NCI-H82 (cell line): ENCODE measurements around the gene SSR3.
"Not testable (repeated sequence)": the region's sequence is repeated elsewhere in the genome, so short reads cannot be mapped to it uniquely, and the experiment has no call there.

Experiments
- DNase-seq: peaks from one replicate; lab custom pipeline; 2025; lab: John Stamatoyannopoulos, UW

Gene SSR3

GRCh38 chr3:156576051-156576450 lies 21.1 kb upstream of the SSR3 start:
- DNase-seq: no peak

GRCh38 chr3:156575641-156576040 lies 20.7 kb upstream of the SSR3 start:
- no peak for DNase-seq

- not testable (repeated sequence) for DNase-seq
Observed at GRCh38 chr3:156569881-156570280, 15.0 kb upstream of the SSR3 start.

GRCh38 chr3:156569016-156569415 lies 14.1 kb upstream of the SSR3 start:
- not testable (repeated sequence) for DNase-seq

GRCh38 chr3:156563900-156564682 lies 9.2 kb upstream of the SSR3 start:
- DNase-seq: no peak

- DNase-seq: not testable (repeated sequence)
Observed at GRCh38 chr3:156562486-156562885, 7.6 kb upstream of the SSR3 start.

- DNase-seq: peak; percentile 8
Observed at GRCh38 chr3:156561533-156561932, 6.6 kb upstream of the SSR3 start.

- DNase-seq: no peak
Observed at GRCh38 chr3:156559321-156559720, 4.4 kb upstream of the SSR3 start.

- DNase-seq: no peak
Observed at GRCh38 chr3:156558389-156558788, 3.5 kb upstream of the SSR3 start.

GRCh38 chr3:156554515-156554841 lies 439 bp downstream of the SSR3 start:
- no peak for DNase-seq

- DNase-seq: peak; percentile 55
Observed at GRCh38 chr3:156553705-156554356, 1.1 kb downstream of the SSR3 start.

GRCh38 chr3:156552973-156553372 lies 1.9 kb downstream of the SSR3 start:
- no peak for DNase-seq

- no peak for DNase-seq
Observed at GRCh38 chr3:156551746-156552145, 3.2 kb downstream of the SSR3 start.

- DNase-seq: no peak
Observed at GRCh38 chr3:156551261-156551660, 3.7 kb downstream of the SSR3 start.

GRCh38 chr3:156548902-156549301 lies 6.0 kb downstream of the SSR3 start:
- no peak for DNase-seq

GRCh38 chr3:156548041-156548687 lies 6.8 kb downstream of the SSR3 start:
- no peak for DNase-seq

GRCh38 chr3:156547637-156548036 lies 7.3 kb downstream of the SSR3 start:
- DNase-seq: no peak

- no peak for DNase-seq
Observed at GRCh38 chr3:156543043-156543555, 11.8 kb downstream of the SSR3 start.

- no peak for DNase-seq
Observed at GRCh38 chr3:156542101-156543042, 12.5 kb downstream of the SSR3 start.

GRCh38 chr3:156539802-156540201 lies 15.1 kb downstream of the SSR3 start:
- no peak for DNase-seq

GRCh38 chr3:156539051-156539450 lies 15.9 kb downstream of the SSR3 start:
- no peak for DNase-seq
